Testis (tissue), 3 donors: ENCODE measurements around the gene RAD9A. TPM values are rescaled to one million over a fixed set of nuclear protein-coding genes. Genes with fewer than 3 reads are reported as not detected.
A peak's percentile ranks its signal among the peaks of the same experiment; 100 is the strongest.

Source experiments
- DNase-seq: peaks from one replicate; pipeline ENCODE4 v3.0.0-alpha.2; 2019
- H3K27ac ChIP-seq, 2 donors: fragments of 200-600 bp; sonication (generic); one replicate each; pipeline ENCODE4 v1.5.1; 2019
- H3K27me3 ChIP-seq: fragments of 200-600 bp; sonication (generic); one replicate; pipeline ENCODE4 v1.5.1; 2019
- H3K36me3 ChIP-seq: fragments of 200-600 bp; sonication (generic); one replicate; pipeline ENCODE4 v1.5.1; 2017; ENCODE audit warnings: low read depth; ENCODE audit errors: missing control alignments
- H3K4me1 ChIP-seq: fragments of 200-600 bp; sonication (generic); one replicate; pipeline ENCODE4 v1.5.1; 2019
- H3K4me3 ChIP-seq, 2 donors: fragments of 200-600 bp; sonication (generic); one replicate each; pipeline ENCODE4 v1.5.1; 2017 to 2019
- H3K9me3 ChIP-seq: fragments of 200-600 bp; sonication (generic); one replicate; pipeline ENCODE4 v1.5.1; 2017
- POLR2A ChIP-seq: fragments of 450-650 bp; IDR thresholded peaks from one replicate; pipeline ENCODE4 v1.6.1; 2017; ENCODE audit warnings: antibody characterized with exemption, mild to moderate bottlenecking, moderate library complexity
- WGBS, 2 donors: methylation state at CpG; one replicate each; pipeline ENCODE4 v1.1.5; 2018; 5-methylcytosine and 5-hydroxymethylcytosine counted together
- intact Hi-C: fragments of 100-400 bp; cut with DNase I; formaldehyde crosslinking; loops from one replicate; pipeline ENCODE4 v1.15.1; 2023; ENCODE audit warnings: low total_unique reads
- polyA plus RNA-seq: library from polyadenylated mRNA; stranded (reverse); fragments of 350-450 nt; fragmentation: Illumina TruSeq; extraction: RNeasy Lipid Tissue Mini Kit (QIAGEN cat#74804); gene quantifications from one replicate; pipeline ENCODE4 v1.2.3, GENCODE V29; 2014; ENCODE audit warnings: low read depth, low replicate concordance; ENCODE audit not compliant: insufficient read depth
- total RNA-seq, 2 donors: library from RNA; depleted of rRNA; stranded (reverse); fragments of >200 nt; gene quantifications; one replicate each; pipeline ENCODE4 v1.2.3, GENCODE V29; 2016
- TF ChIP-seq, protein P1 (sequence below), 3 experiments: fragments of 450-650 bp in 2 of 3; fragments of 200-600 bp in 1 of 3; sonication (generic) in 1 of 3; IDR thresholded peaks; one replicate each; pipeline ENCODE4 v1.5.1; 2016 to 2019; ENCODE audit warnings: antibody characterized with exemption in 3 of 3, mild to moderate bottlenecking in 2 of 3, moderate library complexity in 1 of 3

Gene RAD9A
- total and polyA plus RNA-seq, 3 donors from 2014 or later, result 25.7 to 46.2 (median 35.8) TPM

- H3K27ac ChIP-seq, result no peak overlapping the region
- DNase-seq, result no peak
- 83 to 85% methylated on average over 12 of the region's 12 CpGs for WGBS, 2 donors
- H3K27me3 ChIP-seq, result no peaks in the 10 kb centered on the region
- H3K36me3 ChIP-seq, result no peaks in the 10 kb centered on the region
- intact Hi-C loops, result no loop called here
- no peak for TF ChIP-seq POLR2A
- TF ChIP-seq, protein P1, sequence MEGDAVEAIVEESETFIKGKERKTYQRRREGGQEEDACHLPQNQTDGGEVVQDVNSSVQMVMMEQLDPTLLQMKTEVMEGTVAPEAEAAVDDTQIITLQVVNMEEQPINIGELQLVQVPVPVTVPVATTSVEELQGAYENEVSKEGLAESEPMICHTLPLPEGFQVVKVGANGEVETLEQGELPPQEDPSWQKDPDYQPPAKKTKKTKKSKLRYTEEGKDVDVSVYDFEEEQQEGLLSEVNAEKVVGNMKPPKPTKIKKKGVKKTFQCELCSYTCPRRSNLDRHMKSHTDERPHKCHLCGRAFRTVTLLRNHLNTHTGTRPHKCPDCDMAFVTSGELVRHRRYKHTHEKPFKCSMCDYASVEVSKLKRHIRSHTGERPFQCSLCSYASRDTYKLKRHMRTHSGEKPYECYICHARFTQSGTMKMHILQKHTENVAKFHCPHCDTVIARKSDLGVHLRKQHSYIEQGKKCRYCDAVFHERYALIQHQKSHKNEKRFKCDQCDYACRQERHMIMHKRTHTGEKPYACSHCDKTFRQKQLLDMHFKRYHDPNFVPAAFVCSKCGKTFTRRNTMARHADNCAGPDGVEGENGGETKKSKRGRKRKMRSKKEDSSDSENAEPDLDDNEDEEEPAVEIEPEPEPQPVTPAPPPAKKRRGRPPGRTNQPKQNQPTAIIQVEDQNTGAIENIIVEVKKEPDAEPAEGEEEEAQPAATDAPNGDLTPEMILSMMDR (IDR thresholded peaks at IDR 0.05), result no peak
- no peak overlapping the region for H3K4me3 ChIP-seq
- peaks cover 27% of the 10 kb centered on the region for H3K4me1 ChIP-seq
- no peaks in the 10 kb centered on the region for H3K9me3 ChIP-seq
Measured at GRCh38 chr11:67357831-67358670, 33.7 kb upstream of the RAD9A start.

GRCh38 chr11:67364169-67364568 lies 27.6 kb upstream of the RAD9A start:
- no peak overlapping the region for H3K27ac ChIP-seq
- TF ChIP-seq, protein P1 (IDR thresholded peaks at IDR 0.05), result no peak
- TF ChIP-seq POLR2A, result no peak
- intact Hi-C loops, result no loop called here

GRCh38 chr11:67364783-67365722 lies 26.7 kb upstream of the RAD9A start:
- H3K4me1 ChIP-seq, result peaks cover 23% of the 10 kb centered on the region
- H3K27me3 ChIP-seq, result no peaks in the 10 kb centered on the region
- DNase-seq, result no peak
- H3K9me3 ChIP-seq, result no peaks in the 10 kb centered on the region
- no peak overlapping the region for H3K27ac ChIP-seq
- no peak for TF ChIP-seq POLR2A
- TF ChIP-seq, protein P1 (IDR thresholded peaks at IDR 0.05), result no peak
- H3K4me3 ChIP-seq, result no peak overlapping the region
- no peaks in the 10 kb centered on the region for H3K36me3 ChIP-seq
- intact Hi-C loops, result no loop called here
- 89 to 91% methylated on average over 15 to 24 of the region's 24 CpGs for WGBS, 2 donors

More at GRCh38 chr11:67364169-67364568, 27.6 kb upstream of the RAD9A start:
- H3K9me3 ChIP-seq, result no peaks in the 10 kb centered on the region
- H3K4me3 ChIP-seq, result no peak overlapping the region
- 94% methylated on average over 3 of the region's 3 CpGs for WGBS, 2 donors
- H3K27me3 ChIP-seq, result no peaks in the 10 kb centered on the region
- no peaks in the 10 kb centered on the region for H3K36me3 ChIP-seq
- peaks cover 18% of the 10 kb centered on the region for H3K4me1 ChIP-seq
- no peak for DNase-seq

GRCh38 chr11:67365736-67366444 lies 25.9 kb upstream of the RAD9A start:
- intact Hi-C loops, result no loop called here
- H3K27ac ChIP-seq, result peak overlapping the region in 1 of 2 donors; percentile 25
- DNase-seq, result no peak
- no peak overlapping the region for H3K4me3 ChIP-seq
- H3K27me3 ChIP-seq, result no peaks in the 10 kb centered on the region
- no peaks in the 10 kb centered on the region for H3K9me3 ChIP-seq
- 43 to 51% methylated on average over 14 of the region's 14 CpGs for WGBS, 2 donors
- TF ChIP-seq, protein P1 (IDR thresholded peaks at IDR 0.05), result no peak
- no peak for TF ChIP-seq POLR2A
- H3K36me3 ChIP-seq, result no peaks in the 10 kb centered on the region
- peaks cover 25% of the 10 kb centered on the region for H3K4me1 ChIP-seq
